Activated CD4-positive, alpha-beta T cell treated with anti-CD3 and anti-CD28 coated beads, Interleukin-2, amount 50 U/mL, for 4 hours (primary cell): ENCODE measurements around the gene DRAM2.
A peak's percentile ranks its signal among the peaks of the same experiment; 100 is the strongest.

Experiments
- DNase-seq, 2 experiments: peaks; one replicate each; pipeline ENCODE4 v3.0.0-alpha.2; 2020

Gene DRAM2

GRCh38 chr1:111139956-111140679, at the start of gene DRAM2, which contains the start of gene CEPT1:
TSS of gene DRAM2 (minus strand) at chr1:111140093. CDS start at chr1:111131554, 8,539 bp downstream.
TSS of gene CEPT1 (plus strand) at chr1:111140223. CDS start at chr1:111147715, 7,492 bp downstream.
- peak; percentile 92 to 93 for DNase-seq

- no peak for DNase-seq
Measured at GRCh38 chr1:111184663-111185062, 44.8 kb upstream of the DRAM2 start.

GRCh38 chr1:111183308-111184069, 43.6 kb upstream of the DRAM2 start:
- no peak for DNase-seq

- no peak for DNase-seq
Measured at GRCh38 chr1:111182052-111182451, 42.2 kb upstream of the DRAM2 start.

GRCh38 chr1:111179968-111180533, 40.2 kb upstream of the DRAM2 start:
- DNase-seq: no peak

GRCh38 chr1:111176678-111177077, 36.8 kb upstream of the DRAM2 start:
- no peak for DNase-seq

- DNase-seq: no peak
Measured at GRCh38 chr1:111175349-111175748, 35.5 kb upstream of the DRAM2 start.

- no peak for DNase-seq
Measured at GRCh38 chr1:111174070-111174469, 34.2 kb upstream of the DRAM2 start.

GRCh38 chr1:111172463-111172862, 32.6 kb upstream of the DRAM2 start:
- no peak for DNase-seq

- no peak for DNase-seq
Measured at GRCh38 chr1:111164151-111164550, 24.3 kb upstream of the DRAM2 start.

GRCh38 chr1:111163363-111163762, 23.5 kb upstream of the DRAM2 start:
- DNase-seq: no peak

GRCh38 chr1:111162488-111162880, 22.6 kb upstream of the DRAM2 start:
- no peak for DNase-seq

GRCh38 chr1:111161843-111162487, 22.1 kb upstream of the DRAM2 start:
- no peak for DNase-seq

- no peak for DNase-seq
Measured at GRCh38 chr1:111157431-111157830, 17.5 kb upstream of the DRAM2 start.

GRCh38 chr1:111154021-111154999, 14.4 kb upstream of the DRAM2 start:
- no peak for DNase-seq

GRCh38 chr1:111151838-111152237, 11.9 kb upstream of the DRAM2 start:
- DNase-seq: no peak

- DNase-seq: no peak
Measured at GRCh38 chr1:111148376-111148881, 8.5 kb upstream of the DRAM2 start.

- no peak for DNase-seq
Measured at GRCh38 chr1:111147948-111148347, 8.1 kb upstream of the DRAM2 start.

GRCh38 chr1:111145963-111146768, 6.3 kb upstream of the DRAM2 start:
- DNase-seq: no peak

- no peak for DNase-seq
Measured at GRCh38 chr1:111145542-111145941, 5.6 kb upstream of the DRAM2 start.
